HepG2 (cell line): Measurements from ENCODE around the gene LIPE.

Source experiments
- AKAP8 ChIP-seq: sonication (generic); formaldehyde crosslinking; IDR thresholded peaks from 2 replicates; pipeline ENCODE4 v1.5.1; 2020; ENCODE audit warnings: mild to moderate bottlenecking, missing genetic modification reagents
- CEBPG ChIP-seq: IDR thresholded peaks from 2 replicates; pipeline ENCODE4 v1.6.1; 2016
- IKZF4 ChIP-seq: sonication (generic); formaldehyde crosslinking; IDR thresholded peaks from 2 replicates; pipeline ENCODE4 v1.5.1; 2020; ENCODE audit warnings: borderline replicate concordance, mild to moderate bottlenecking, low read depth, missing genetic modification reagents; ENCODE audit errors: not compliant biosample characterization
- MAFF ChIP-seq: IDR thresholded peaks from 2 replicates; pipeline ENCODE4 v1.6.1; 2011; ENCODE audit warnings: low read depth, low read length, improper control_type of control experiment
- MXI1 ChIP-seq: IDR thresholded peaks from 3 replicates; pipeline ENCODE4 v1.6.1; 2012; ENCODE audit warnings: low read depth, low read length, inconsistent platforms, borderline replicate concordance
- RFX5 ChIP-seq: IDR thresholded peaks from 2 replicates; pipeline ENCODE4 v1.6.1; 2011; ENCODE audit warnings: low read depth, low read length, improper control_type of control experiment
- RXRA ChIP-seq: sonication (generic); formaldehyde crosslinking; IDR thresholded peaks from 2 replicates; pipeline ENCODE4 v1.5.1; 2020; ENCODE audit warnings: missing genetic modification reagents
- SNAPC2 ChIP-seq: sonication (generic); formaldehyde crosslinking; IDR thresholded peaks from 2 replicates; pipeline ENCODE4 v1.8.1; 2022; ENCODE audit warnings: mild to moderate bottlenecking, missing genetic modification reagents
- TBP ChIP-seq: sonication (generic); formaldehyde crosslinking; IDR thresholded peaks from 2 replicates; pipeline ENCODE4 v1.5.0; 2020; ENCODE audit warnings: missing genetic modification reagents
- ZNF768 ChIP-seq: sonication (generic); formaldehyde crosslinking; IDR thresholded peaks from 2 replicates; pipeline ENCODE4 v1.4.0; 2020; ENCODE audit warnings: missing genetic modification reagents
- TF ChIP-seq, protein P1 (sequence below): sonication (generic); formaldehyde crosslinking; IDR thresholded peaks from 2 replicates; pipeline ENCODE4 v1.5.0; 2020; ENCODE audit warnings: mild to moderate bottlenecking, missing genetic modification reagents, moderate library complexity
- TF ChIP-seq, protein P2 (sequence below): sonication (generic); formaldehyde crosslinking; IDR thresholded peaks from 2 replicates; pipeline ENCODE4 v1.4.0; 2020; ENCODE audit warnings: missing genetic modification reagents

DNA sequence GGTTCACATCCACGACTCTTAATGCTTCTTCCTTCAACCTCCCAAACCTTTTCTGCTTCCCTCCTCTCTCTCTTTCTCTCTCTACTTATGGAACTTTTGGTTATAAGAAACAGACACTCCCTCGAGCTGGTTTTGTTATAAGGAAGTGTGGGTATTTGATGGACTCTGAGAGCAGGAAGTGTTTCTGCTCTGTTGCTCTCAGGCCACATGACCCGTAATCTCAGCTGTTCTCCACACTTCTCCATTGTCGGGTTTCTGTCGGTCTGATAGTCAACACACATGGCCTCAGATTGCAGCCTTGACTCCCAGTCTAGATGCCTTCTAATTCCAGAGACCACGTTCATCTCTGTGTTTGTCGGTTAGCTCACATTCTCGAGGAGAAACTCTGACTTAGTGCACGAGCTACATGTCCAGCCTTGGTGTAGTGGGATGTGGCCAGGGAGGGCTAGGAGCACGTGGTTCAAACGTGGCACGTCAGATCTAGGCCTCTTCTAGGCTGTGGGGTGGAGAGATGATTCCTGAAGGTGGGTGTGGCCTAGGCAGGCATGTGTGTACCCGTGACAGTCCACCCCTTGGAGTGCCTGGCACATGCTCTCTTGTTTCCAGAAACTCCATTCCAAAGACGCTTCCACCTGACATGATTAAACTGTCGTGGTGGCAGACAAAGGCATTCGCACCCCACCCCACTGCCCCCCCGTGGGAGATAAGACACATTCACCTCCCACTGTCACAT lies 63.4 kb downstream of the LIPE start:
- TF ChIP-seq SNAPC2 (CRISPR knock-in tag): no peak
- no peak for TF ChIP-seq TBP (CRISPR knock-in tag)
- TF ChIP-seq MAFF: no peak
- TF ChIP-seq, protein P1, sequence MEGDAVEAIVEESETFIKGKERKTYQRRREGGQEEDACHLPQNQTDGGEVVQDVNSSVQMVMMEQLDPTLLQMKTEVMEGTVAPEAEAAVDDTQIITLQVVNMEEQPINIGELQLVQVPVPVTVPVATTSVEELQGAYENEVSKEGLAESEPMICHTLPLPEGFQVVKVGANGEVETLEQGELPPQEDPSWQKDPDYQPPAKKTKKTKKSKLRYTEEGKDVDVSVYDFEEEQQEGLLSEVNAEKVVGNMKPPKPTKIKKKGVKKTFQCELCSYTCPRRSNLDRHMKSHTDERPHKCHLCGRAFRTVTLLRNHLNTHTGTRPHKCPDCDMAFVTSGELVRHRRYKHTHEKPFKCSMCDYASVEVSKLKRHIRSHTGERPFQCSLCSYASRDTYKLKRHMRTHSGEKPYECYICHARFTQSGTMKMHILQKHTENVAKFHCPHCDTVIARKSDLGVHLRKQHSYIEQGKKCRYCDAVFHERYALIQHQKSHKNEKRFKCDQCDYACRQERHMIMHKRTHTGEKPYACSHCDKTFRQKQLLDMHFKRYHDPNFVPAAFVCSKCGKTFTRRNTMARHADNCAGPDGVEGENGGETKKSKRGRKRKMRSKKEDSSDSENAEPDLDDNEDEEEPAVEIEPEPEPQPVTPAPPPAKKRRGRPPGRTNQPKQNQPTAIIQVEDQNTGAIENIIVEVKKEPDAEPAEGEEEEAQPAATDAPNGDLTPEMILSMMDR (CRISPR knock-in tag): no peak
- TF ChIP-seq ZNF768: no peak
- no peak for TF ChIP-seq RFX5
- TF ChIP-seq, protein P2, sequence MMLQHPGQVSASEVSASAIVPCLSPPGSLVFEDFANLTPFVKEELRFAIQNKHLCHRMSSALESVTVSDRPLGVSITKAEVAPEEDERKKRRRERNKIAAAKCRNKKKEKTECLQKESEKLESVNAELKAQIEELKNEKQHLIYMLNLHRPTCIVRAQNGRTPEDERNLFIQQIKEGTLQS (CRISPR knock-in tag): no peak
- TF ChIP-seq RXRA: no peak
- no peak for TF ChIP-seq CEBPG (CRISPR knock-in tag)
- no peak for TF ChIP-seq AKAP8
- TF ChIP-seq MXI1: no peak
- no peak for TF ChIP-seq IKZF4 (CRISPR knock-in tag)
